Vagina (tissue), 2 donors: ENCODE data around the gene IL1RAPL1. TPM values are rescaled to one million over a fixed set of nuclear protein-coding genes. Genes with fewer than 3 reads are reported as not detected.

Experiments used
- DNase-seq, 2 donors: peaks; one replicate each; pipeline ENCODE4 v3.0.0-alpha.2; 2017; ENCODE audit errors: extremely low spot score in 2 of 2
- H3K27ac ChIP-seq: fragments of 200-600 bp; sonication (generic); one replicate; pipeline ENCODE4 v1.5.1; 2019
- H3K27me3 ChIP-seq: fragments of 200-600 bp; sonication (generic); one replicate; pipeline ENCODE4 v1.5.1; 2019
- H3K36me3 ChIP-seq, 2 donors: fragments of 200-600 bp; sonication (generic); one replicate each; pipeline ENCODE4 v1.5.1; 2017 to 2019
- H3K4me1 ChIP-seq: fragments of 200-600 bp; sonication (generic); one replicate; pipeline ENCODE4 v1.5.1; 2019
- H3K4me3 ChIP-seq, 2 donors: fragments of 200-600 bp; sonication (generic); 1 replicate in 1 of 2; 2 replicates in 1 of 2; pipeline ENCODE4 v1.5.1; 2016 to 2019
- H3K9me3 ChIP-seq: fragments of 200-600 bp; sonication (generic); one replicate; pipeline ENCODE4 v1.5.1; 2019
- POLR2A ChIP-seq, 2 donors: fragments of 450-650 bp; IDR thresholded peaks; one replicate each; pipeline ENCODE4 v1.6.1; 2017; ENCODE audit warnings: antibody characterized with exemption in 2 of 2, mild to moderate bottlenecking in 2 of 2, moderate library complexity in 2 of 2
- POLR2AphosphoS5 ChIP-seq, 2 donors: sonication (generic); formaldehyde crosslinking; IDR thresholded peaks; one replicate each; pipeline ENCODE4 v1.9.0; 2017; ENCODE audit warnings: antibody characterized with exemption in 2 of 2, mild to moderate bottlenecking in 2 of 2, low read depth in 1 of 2; ENCODE audit not compliant: insufficient read depth in 1 of 2
- intact Hi-C: fragments of 100-400 bp; cut with DNase I; formaldehyde crosslinking; loops from one replicate; pipeline ENCODE4 v1.15.1; 2023
- total RNA-seq: library from RNA; depleted of rRNA; stranded (reverse); fragments of >200 nt; gene quantifications from one replicate; pipeline ENCODE4 v1.2.3, GENCODE V29; 2016
- TF ChIP-seq, protein P1 (sequence below), 3 experiments: fragments of 450-650 bp in 2 of 3; fragments of 200-600 bp in 1 of 3; sonication (generic) in 1 of 3; IDR thresholded peaks; one replicate each; pipeline ENCODE4 v1.5.1; 2017 to 2019; ENCODE audit warnings: antibody characterized with exemption in 3 of 3, mild to moderate bottlenecking in 2 of 3, moderate library complexity in 2 of 3

Gene IL1RAPL1
- total RNA-seq, 1 donor from 2014 or later, result not detected

DNA sequence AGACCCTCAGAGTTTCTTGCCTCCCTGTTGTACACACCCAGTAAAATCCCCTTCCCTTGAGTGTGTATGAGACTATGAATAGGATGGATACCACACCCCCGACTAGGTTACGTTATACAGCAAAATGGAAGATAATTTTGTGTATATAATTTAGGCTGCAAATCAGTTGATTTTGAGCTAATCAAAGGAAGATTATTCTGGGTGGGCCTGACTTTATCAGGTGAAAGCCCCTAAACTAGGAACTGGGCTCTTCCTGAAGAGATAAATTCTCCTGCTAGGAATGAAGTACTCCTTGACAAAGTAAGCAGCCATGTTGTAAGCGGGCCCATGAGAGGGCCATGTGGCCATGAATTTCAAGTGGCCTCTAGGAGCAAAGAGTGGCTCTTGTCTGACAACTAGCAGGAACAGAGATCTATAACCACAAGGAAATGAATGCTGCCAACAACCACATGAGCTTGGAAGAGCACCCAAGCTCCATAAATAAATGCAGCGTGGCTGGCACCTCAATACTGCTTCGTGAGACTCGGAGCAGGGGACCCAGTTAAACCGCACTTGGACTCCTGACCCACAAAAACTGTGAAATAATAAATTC, 646.4 kb downstream of the IL1RAPL1 start:
- TF ChIP-seq, protein P1, sequence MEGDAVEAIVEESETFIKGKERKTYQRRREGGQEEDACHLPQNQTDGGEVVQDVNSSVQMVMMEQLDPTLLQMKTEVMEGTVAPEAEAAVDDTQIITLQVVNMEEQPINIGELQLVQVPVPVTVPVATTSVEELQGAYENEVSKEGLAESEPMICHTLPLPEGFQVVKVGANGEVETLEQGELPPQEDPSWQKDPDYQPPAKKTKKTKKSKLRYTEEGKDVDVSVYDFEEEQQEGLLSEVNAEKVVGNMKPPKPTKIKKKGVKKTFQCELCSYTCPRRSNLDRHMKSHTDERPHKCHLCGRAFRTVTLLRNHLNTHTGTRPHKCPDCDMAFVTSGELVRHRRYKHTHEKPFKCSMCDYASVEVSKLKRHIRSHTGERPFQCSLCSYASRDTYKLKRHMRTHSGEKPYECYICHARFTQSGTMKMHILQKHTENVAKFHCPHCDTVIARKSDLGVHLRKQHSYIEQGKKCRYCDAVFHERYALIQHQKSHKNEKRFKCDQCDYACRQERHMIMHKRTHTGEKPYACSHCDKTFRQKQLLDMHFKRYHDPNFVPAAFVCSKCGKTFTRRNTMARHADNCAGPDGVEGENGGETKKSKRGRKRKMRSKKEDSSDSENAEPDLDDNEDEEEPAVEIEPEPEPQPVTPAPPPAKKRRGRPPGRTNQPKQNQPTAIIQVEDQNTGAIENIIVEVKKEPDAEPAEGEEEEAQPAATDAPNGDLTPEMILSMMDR (IDR thresholded peaks at IDR 0.05), result no peak
- no peak for TF ChIP-seq POLR2A (IDR thresholded peaks at IDR 0.05)
- no peak for TF ChIP-seq POLR2AphosphoS5 (IDR thresholded peaks at IDR 0.05; ENCODE audit: insufficient read depth in 1 of 2, low read depth in 1 of 2)
- no peak for DNase-seq
- intact Hi-C loops, result no loop called here
- H3K27ac ChIP-seq, result no peak overlapping the region
- no peak overlapping the region for H3K4me3 ChIP-seq
- no peaks in the 10 kb centered on the region for H3K36me3 ChIP-seq
- no peaks in the 10 kb centered on the region for H3K9me3 ChIP-seq
- H3K4me1 ChIP-seq, result no peaks in the 10 kb centered on the region
- H3K27me3 ChIP-seq, result no peaks in the 10 kb centered on the region

GRCh38 chrX:29237972-29238371, 650.7 kb downstream of the IL1RAPL1 start:
- no peak overlapping the region for H3K27ac ChIP-seq
- no peak overlapping the region for H3K4me3 ChIP-seq
- TF ChIP-seq POLR2A (IDR thresholded peaks at IDR 0.05) (no peak), POLR2AphosphoS5 (IDR thresholded peaks at IDR 0.05; ENCODE audit: insufficient read depth in 1 of 2, low read depth in 1 of 2) (no peak)
- TF ChIP-seq, protein P1 (IDR thresholded peaks at IDR 0.05), result no peak
- H3K27me3 ChIP-seq, result no peaks in the 10 kb centered on the region
- H3K36me3 ChIP-seq, result no peaks in the 10 kb centered on the region
- intact Hi-C loops, result no loop called here
- DNase-seq, result no peak
- H3K4me1 ChIP-seq, result no peaks in the 10 kb centered on the region
- no peaks in the 10 kb centered on the region for H3K9me3 ChIP-seq

DNA sequence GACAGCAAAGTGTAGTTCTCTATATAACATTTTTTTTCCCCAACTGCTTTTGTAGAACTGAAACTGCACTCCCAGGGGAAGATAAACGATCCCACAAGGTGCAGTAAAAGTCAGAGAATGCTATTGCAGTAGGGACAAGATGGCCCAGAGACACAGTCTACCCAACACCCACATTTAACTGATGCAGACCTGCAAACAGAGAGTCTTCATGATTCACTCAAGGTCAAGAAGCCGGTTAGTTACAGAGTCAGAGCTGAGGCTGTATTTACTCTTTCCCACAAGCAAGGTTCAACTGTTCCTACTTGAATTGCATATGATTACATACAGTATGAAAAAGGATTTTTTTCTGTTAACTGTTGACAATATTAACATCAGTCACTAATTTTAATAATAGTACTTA, 654.6 kb downstream of the IL1RAPL1 start:
- intact Hi-C loops, result no loop called here

GRCh38 chrX:29242856-29243255, 655.6 kb downstream of the IL1RAPL1 start:
- TF ChIP-seq POLR2AphosphoS5 (IDR thresholded peaks at IDR 0.05; ENCODE audit: insufficient read depth in 1 of 2, low read depth in 1 of 2) (no peak), POLR2A (IDR thresholded peaks at IDR 0.05) (no peak)
- TF ChIP-seq, protein P1 (IDR thresholded peaks at IDR 0.05), result no peak
- DNase-seq, result no peak
- no peaks in the 10 kb centered on the region for H3K27me3 ChIP-seq
- no peak overlapping the region for H3K27ac ChIP-seq
- H3K4me1 ChIP-seq, result no peaks in the 10 kb centered on the region
- H3K9me3 ChIP-seq, result no peaks in the 10 kb centered on the region
- intact Hi-C loops, result no loop called here
- H3K36me3 ChIP-seq, result no peaks in the 10 kb centered on the region
- H3K4me3 ChIP-seq, result no peak overlapping the region

More for the DNA sequence above, 654.6 kb downstream of the IL1RAPL1 start:
- TF ChIP-seq POLR2AphosphoS5 (IDR thresholded peaks at IDR 0.05; ENCODE audit: insufficient read depth in 1 of 2, low read depth in 1 of 2) (no peak), POLR2A (IDR thresholded peaks at IDR 0.05) (no peak)
- TF ChIP-seq, protein P1 (IDR thresholded peaks at IDR 0.05), result no peak
- Histone ChIP-seq H3K4me3 (no peak overlapping the region), H3K9me3 (no peaks in the 10 kb centered on the region), H3K27ac (no peak overlapping the region), H3K27me3 (no peaks in the 10 kb centered on the region), H3K36me3 (no peaks in the 10 kb centered on the region), H3K4me1 (no peaks in the 10 kb centered on the region)
- no peak for DNase-seq

DNA sequence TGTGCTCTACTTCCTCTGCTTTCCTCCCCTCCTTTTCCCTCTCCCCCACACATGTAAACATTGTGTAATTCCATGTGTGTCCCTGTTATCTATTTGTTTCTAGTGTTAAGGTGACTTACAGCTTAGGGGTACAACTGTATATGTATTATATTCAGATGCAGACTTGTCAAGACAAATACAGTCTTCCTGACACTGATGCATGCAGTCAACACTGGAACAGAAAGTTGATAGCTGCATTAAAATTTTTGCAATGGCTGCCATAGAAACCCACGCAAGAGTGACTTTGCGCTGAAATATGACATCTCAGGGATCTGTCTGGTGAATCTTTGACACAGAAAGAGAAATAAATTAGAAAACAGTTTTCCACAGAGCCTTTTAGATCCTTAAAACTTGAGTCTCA, 656.7 kb downstream of the IL1RAPL1 start:
- H3K27ac ChIP-seq, result no peak overlapping the region
- H3K4me3 ChIP-seq, result no peak overlapping the region
- TF ChIP-seq POLR2A (IDR thresholded peaks at IDR 0.05) (no peak), POLR2AphosphoS5 (IDR thresholded peaks at IDR 0.05; ENCODE audit: insufficient read depth in 1 of 2, low read depth in 1 of 2) (no peak)
- TF ChIP-seq, protein P1 (IDR thresholded peaks at IDR 0.05), result no peak
- no peaks in the 10 kb centered on the region for H3K4me1 ChIP-seq
- H3K27me3 ChIP-seq, result no peaks in the 10 kb centered on the region
- intact Hi-C loops, result no loop called here
- no peak for DNase-seq
- H3K36me3 ChIP-seq, result no peaks in the 10 kb centered on the region
- no peaks in the 10 kb centered on the region for H3K9me3 ChIP-seq
